ENCODE results near the gene HIRA. TPM values are rescaled to one million over a fixed set of nuclear protein-coding genes. Genes with fewer than 3 reads are reported as not detected.

HIRA gene
- total and polyA plus RNA-seq, 9 of the 15 experiments (the other 6 are each of a cell fraction or from before 2014, with no cell fraction given), result 0.96 to 132 (median 58.4) TPM

- TF ChIP-seq, protein P1, sequence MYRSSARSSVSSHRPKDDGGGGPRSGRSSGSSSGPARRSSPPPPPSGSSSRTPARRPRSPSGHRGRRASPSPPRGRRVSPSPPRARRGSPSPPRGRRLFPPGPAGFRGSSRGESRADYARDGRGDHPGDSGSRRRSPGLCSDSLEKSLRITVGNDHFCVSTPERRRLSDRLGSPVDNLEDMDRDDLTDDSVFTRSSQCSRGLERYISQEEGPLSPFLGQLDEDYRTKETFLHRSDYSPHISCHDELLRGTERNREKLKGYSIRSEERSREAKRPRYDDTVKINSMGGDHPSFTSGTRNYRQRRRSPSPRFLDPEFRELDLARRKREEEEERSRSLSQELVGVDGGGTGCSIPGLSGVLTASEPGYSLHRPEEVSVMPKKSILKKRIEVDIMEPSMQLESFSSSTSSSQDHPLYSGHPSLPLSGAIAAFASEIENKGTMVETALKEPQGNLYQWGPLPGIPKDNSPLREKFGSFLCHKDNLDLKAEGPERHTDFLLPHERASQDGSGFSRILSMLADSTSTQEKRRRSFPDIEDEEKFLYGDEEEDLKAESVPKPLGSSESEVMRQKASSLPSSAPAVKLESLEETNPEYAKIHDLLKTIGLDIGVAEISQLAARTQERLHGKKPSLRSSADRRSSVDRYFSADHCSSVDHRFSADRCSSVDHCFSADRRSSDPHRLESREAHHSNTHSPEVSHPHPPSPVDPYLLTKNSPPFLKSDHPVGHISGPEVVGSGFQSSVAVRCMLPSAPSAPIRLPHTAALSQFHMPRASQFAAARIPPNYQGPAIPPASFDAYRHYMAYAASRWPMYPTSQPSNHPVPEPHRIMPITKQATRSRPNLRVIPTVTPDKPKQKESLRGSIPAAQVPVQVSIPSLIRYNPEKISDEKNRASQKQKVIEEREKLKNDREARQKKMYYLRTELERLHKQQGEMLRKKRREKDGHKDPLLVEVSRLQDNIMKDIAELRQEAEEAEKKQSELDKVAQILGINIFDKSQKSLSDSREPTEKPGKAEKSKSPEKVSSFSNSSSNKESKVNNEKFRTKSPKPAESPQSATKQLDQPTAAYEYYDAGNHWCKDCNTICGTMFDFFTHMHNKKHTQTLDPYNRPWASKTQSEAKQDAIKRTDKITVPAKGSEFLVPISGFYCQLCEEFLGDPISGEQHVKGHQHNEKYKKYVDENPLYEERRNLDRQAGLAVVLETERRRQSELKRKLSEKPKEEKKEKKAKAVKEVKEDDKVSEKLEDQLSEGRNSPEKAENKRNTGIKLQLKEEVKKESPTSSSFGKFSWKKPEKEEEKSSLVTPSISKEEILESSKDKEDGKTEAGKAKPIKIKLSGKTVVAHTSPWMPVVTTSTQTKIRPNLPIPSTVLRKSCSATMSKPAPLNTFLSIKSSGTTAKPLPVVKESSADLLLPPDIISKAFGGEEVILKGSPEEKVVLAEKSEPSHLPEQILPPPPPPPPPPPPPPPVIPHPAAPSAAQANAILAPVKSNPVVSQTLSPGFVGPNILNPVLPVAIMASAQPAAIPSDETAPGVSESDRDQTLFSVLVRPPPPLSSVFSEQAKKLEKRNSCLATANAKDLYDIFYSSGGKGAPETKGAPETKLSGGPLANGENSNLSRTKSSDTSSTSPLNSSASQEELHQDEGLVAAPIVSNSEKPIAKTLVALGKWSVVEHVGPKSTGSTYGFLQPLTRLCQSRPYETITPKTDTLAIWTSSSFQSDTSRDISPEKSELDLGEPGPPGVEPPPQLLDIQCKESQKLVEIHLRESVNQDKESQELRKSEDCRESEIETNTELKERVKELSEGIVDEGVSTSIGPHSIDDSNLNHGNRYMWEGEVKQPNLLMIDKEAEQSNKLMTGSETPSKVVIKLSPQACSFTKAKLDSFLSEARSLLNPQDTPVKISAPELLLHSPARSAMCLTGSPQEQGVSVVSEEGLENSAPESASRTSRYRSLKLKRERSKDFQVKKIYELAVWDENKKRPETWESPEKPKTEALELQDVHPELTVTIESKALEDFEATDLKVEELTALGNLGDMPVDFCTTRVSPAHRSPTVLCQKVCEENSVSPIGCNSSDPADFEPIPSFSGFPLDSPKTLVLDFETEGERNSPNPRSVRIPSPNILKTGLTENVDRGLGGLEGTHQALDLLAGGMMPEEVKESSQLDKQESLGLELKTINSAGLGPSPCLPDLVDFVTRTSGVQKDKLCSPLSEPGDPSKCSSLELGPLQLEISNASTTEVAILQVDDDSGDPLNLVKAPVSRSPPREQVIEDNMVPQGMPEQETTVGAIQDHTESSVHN (IDR thresholded peaks at IDR 0.05; ENCODE audit: borderline replicate concordance in 1 of 2, low read depth in 1 of 2), result no peak
- TF ChIP-seq ZBTB11 (CRISPR knock-in tag; IDR thresholded peaks at IDR 0.05) (peak in 2 of 3 experiments; percentile 98 to 100; a peak in 3 of 6 replicates), EP300 (IDR thresholded peaks at IDR 0.05; ENCODE audit: low read length) (peak; percentile 90), JUND (IDR thresholded peaks at IDR 0.05; ENCODE audit: borderline replicate concordance, low read depth, low read length) (peak; percentile 95), JUND (tag; IDR thresholded peaks at IDR 0.05; ENCODE audit: borderline replicate concordance, low read depth, low read length) (no peak), TCFL5 (CRISPR knock-in tag; conservative IDR thresholded peaks at IDR 0.05) (0 out of 2 replicates have a peak, but pooled peaks have one; percentile 65), ID3 (CRISPR knock-in tag; IDR thresholded peaks at IDR 0.05) (no peak), ID3 (tag; IDR thresholded peaks at IDR 0.05) (no peak), ERF (CRISPR knock-in tag; IDR thresholded peaks at IDR 0.05) (peak; percentile 98), BCOR (IDR thresholded peaks at IDR 0.05) (no peak), EP400 (IDR thresholded peaks at IDR 0.05) (no peak), ZNF253 (CRISPR knock-in tag; conservative IDR thresholded peaks at IDR 0.05) (peak; percentile 92), ZSCAN32 (CRISPR knock-in tag; IDR thresholded peaks at IDR 0.05) (peak; percentile 79), GABPB2 (CRISPR knock-in tag; conservative IDR thresholded peaks at IDR 0.05) (peak; percentile 95), CXXC5 (CRISPR knock-in tag; IDR thresholded peaks at IDR 0.05) (peak; percentile 100)
These were observed 759 bp upstream of the HIRA start, which contains the start of gene MRPL40 (continued) for GRCh38 chr22:19432133-19432851.
